SU-DHL-6 (cell line): ENCODE measurements around the gene SIL1.

Experiments
- CTCF ChIP-seq: fragments of 200-600 bp; sonication (generic); IDR thresholded peaks from one replicate; pipeline ENCODE4 v1.5.1; 2017; ENCODE audit warnings: antibody characterized with exemption, mild to moderate bottlenecking, low read length, moderate library complexity; ENCODE audit not compliant: insufficient read depth, poor library complexity, severe bottlenecking
- EZH2phosphoT487 ChIP-seq: fragments of 200-600 bp; sonication (generic), shearing (Covaris generic); conservative IDR thresholded peaks from 2 replicates; pipeline ENCODE4 v1.6.1; 2018; ENCODE audit warnings: mild to moderate bottlenecking, antibody characterized with exemption, low read length, moderate library complexity, mixed read lengths

GRCh38 chr5:139178589-139178917 is 19.6 kb downstream of the SIL1 start:
- TF ChIP-seq CTCF (no peak), EZH2phosphoT487 (no peak)
